BLaER1 treated with 17β-estradiol and CSF1 and Interleukin-3, amounts not matched to agents 10 nM and 100 nM (cell line): Measurements from ENCODE around the gene AOPEP.

Source experiments
- H3K27ac ChIP-seq, 11 experiments: shearing (Covaris generic); formaldehyde crosslinking; 2 replicates each; pipeline ENCODE4 v1.8.1; 2022
- H3K27me3 ChIP-seq, 11 experiments: shearing (Covaris generic); formaldehyde crosslinking; 2 replicates each; pipeline ENCODE4 v1.8.1; 2022
- H3K36me3 ChIP-seq, 11 experiments: shearing (Covaris generic); formaldehyde crosslinking; 2 replicates each; pipeline ENCODE4 v1.8.1; 2022
- H3K4me1 ChIP-seq, 10 experiments: shearing (Covaris generic); formaldehyde crosslinking; 2 replicates each; pipeline ENCODE4 v1.8.1; 2022
- H3K4me2 ChIP-seq, 11 experiments: shearing (Covaris generic); formaldehyde crosslinking; 2 replicates each; pipeline ENCODE4 v1.8.1; 2022
- H3K4me3 ChIP-seq, 10 experiments: shearing (Covaris generic); formaldehyde crosslinking; 2 replicates each; pipeline ENCODE4 v1.8.1; 2022
- H3K9ac ChIP-seq, 11 experiments: shearing (Covaris generic); formaldehyde crosslinking; 2 replicates each; pipeline ENCODE4 v1.8.1; 2022
- H3K9me3 ChIP-seq, 11 experiments: shearing (Covaris generic); formaldehyde crosslinking; replicated peaks in 1 of 11; 2 replicates each; pipeline ENCODE4 v1.8.1; 2022
- H4K20me1 ChIP-seq, 11 experiments: shearing (Covaris generic); formaldehyde crosslinking; 2 replicates each; pipeline ENCODE4 v1.8.1; 2022
- Cebpa-rat ChIP-seq, 11 experiments: shearing (Covaris generic); IDR thresholded peaks; 2 replicates each; pipeline ENCODE4 v1.8.1; 2022

Gene AOPEP

GRCh38 chr9:94799578-94800264 is 73.2 kb downstream of the AOPEP start:
- Histone ChIP-seq H3K9me3 (0 out of 22 replicates have a peak, but pooled peaks cover 0 to under 1% (median 0%) of the 10 kb centered on the region in 11 experiments), H3K27ac (no peak overlapping the region), H3K4me3 (no peak overlapping the region), H3K4me2 (no peak overlapping the region), H4K20me1 (no peaks in the 10 kb centered on the region), H3K36me3 (peaks cover 41 to 85% (median 66%) of the 10 kb centered on the region in 11 experiments), H3K4me1 (peaks cover 4 to 19% (median 10%) of the 10 kb centered on the region in 10 experiments; a peak in 18 of 20 replicates), H3K27me3 (no peaks in the 10 kb centered on the region), H3K9ac (no peak overlapping the region)
- TF ChIP-seq Cebpa-rat (IDR thresholded peaks at IDR 0.05) = no peak

- no peak overlapping the region for H3K9ac ChIP-seq
- no peaks in the 10 kb centered on the region for H3K27me3 ChIP-seq
- H3K4me3 ChIP-seq = no peak overlapping the region
- H3K27ac ChIP-seq = no peak overlapping the region
- no peak for TF ChIP-seq Cebpa-rat (IDR thresholded peaks at IDR 0.05)
- H3K4me1 ChIP-seq = peaks cover 0 to 13% (median 9%) of the 10 kb centered on the region in 10 experiments; a peak in 12 of 20 replicates
- H3K36me3 ChIP-seq = peaks cover 35 to 84% (median 63%) of the 10 kb centered on the region in 11 experiments
- no peak overlapping the region for H3K4me2 ChIP-seq
- no peaks in the 10 kb centered on the region for H3K9me3 ChIP-seq
- no peaks in the 10 kb centered on the region for H4K20me1 ChIP-seq
Measured at GRCh38 chr9:94800424-94801117, 74.1 kb downstream of the AOPEP start.

- Histone ChIP-seq H3K9me3 (no peaks in the 10 kb centered on the region), H3K4me3 (no peak overlapping the region), H3K4me2 (no peak overlapping the region), H3K9ac (no peak overlapping the region), H3K4me1 (peaks cover 0 to 8% (median 3%) of the 10 kb centered on the region in 10 experiments; a peak in 11 of 20 replicates), H3K27ac (no peak overlapping the region), H4K20me1 (no peaks in the 10 kb centered on the region), H3K36me3 (peaks cover 29 to 82% (median 57%) of the 10 kb centered on the region in 11 experiments), H3K27me3 (no peaks in the 10 kb centered on the region)
- TF ChIP-seq Cebpa-rat (IDR thresholded peaks at IDR 0.05) = no peak
Measured at GRCh38 chr9:94801234-94801633, 74.7 kb downstream of the AOPEP start.

- H3K4me3 ChIP-seq = no peak overlapping the region
- H3K4me1 ChIP-seq = peaks cover 0 to 4% (median 0%) of the 10 kb centered on the region in 10 experiments; a peak in 6 of 20 replicates
- H3K36me3 ChIP-seq = peaks cover 31 to 82% (median 58%) of the 10 kb centered on the region in 11 experiments
- H3K27me3 ChIP-seq = no peaks in the 10 kb centered on the region
- no peak overlapping the region for H3K27ac ChIP-seq
- no peak for TF ChIP-seq Cebpa-rat (IDR thresholded peaks at IDR 0.05)
- H3K9me3 ChIP-seq = no peaks in the 10 kb centered on the region
- no peak overlapping the region for H3K9ac ChIP-seq
- H4K20me1 ChIP-seq = no peaks in the 10 kb centered on the region
- H3K4me2 ChIP-seq = no peak overlapping the region
Measured at GRCh38 chr9:94801681-94802080, 75.2 kb downstream of the AOPEP start.

- Histone ChIP-seq H3K27me3 (no peaks in the 10 kb centered on the region), H3K4me3 (no peak overlapping the region), H4K20me1 (no peaks in the 10 kb centered on the region), H3K4me1 (no peaks in the 10 kb centered on the region; a peak in 1 of 20 replicates), H3K36me3 (peaks cover 36 to 87% (median 60%) of the 10 kb centered on the region in 11 experiments), H3K9ac (no peak overlapping the region), H3K27ac (no peak overlapping the region), H3K9me3 (no peaks in the 10 kb centered on the region), H3K4me2 (no peak overlapping the region)
- no peak for TF ChIP-seq Cebpa-rat (IDR thresholded peaks at IDR 0.05)
Measured at GRCh38 chr9:94802251-94802650, 75.8 kb downstream of the AOPEP start.

- Histone ChIP-seq H3K36me3 (peaks cover 42 to 89% (median 64%) of the 10 kb centered on the region in 11 experiments), H3K9ac (no peak overlapping the region), H3K4me1 (no peaks in the 10 kb centered on the region; a peak in 1 of 20 replicates), H3K9me3 (no peaks in the 10 kb centered on the region), H3K4me3 (no peak overlapping the region), H3K27me3 (no peaks in the 10 kb centered on the region), H4K20me1 (no peaks in the 10 kb centered on the region), H3K27ac (no peak overlapping the region), H3K4me2 (no peak overlapping the region)
- TF ChIP-seq Cebpa-rat (IDR thresholded peaks at IDR 0.05) = no peak
Measured at GRCh38 chr9:94802793-94803192, 76.3 kb downstream of the AOPEP start.

- Histone ChIP-seq H3K4me2 (no peak overlapping the region), H3K27me3 (no peaks in the 10 kb centered on the region), H3K4me3 (no peak overlapping the region), H3K27ac (no peak overlapping the region), H3K36me3 (peaks cover 42 to 87% (median 65%) of the 10 kb centered on the region in 11 experiments), H3K4me1 (no peaks in the 10 kb centered on the region; a peak in 1 of 20 replicates), H4K20me1 (no peaks in the 10 kb centered on the region), H3K9ac (no peak overlapping the region), H3K9me3 (no peaks in the 10 kb centered on the region)
- no peak for TF ChIP-seq Cebpa-rat (IDR thresholded peaks at IDR 0.05)
Measured at GRCh38 chr9:94804316-94804715, 77.8 kb downstream of the AOPEP start.

GRCh38 chr9:94805051-94805489 is 78.6 kb downstream of the AOPEP start:
- H3K36me3 ChIP-seq = peaks cover 49 to 89% (median 68%) of the 10 kb centered on the region in 11 experiments
- H3K27ac ChIP-seq = no peak overlapping the region
- H3K4me1 ChIP-seq = no peaks in the 10 kb centered on the region; a peak in 1 of 20 replicates
- no peak overlapping the region for H3K4me2 ChIP-seq
- no peak overlapping the region for H3K9ac ChIP-seq
- no peaks in the 10 kb centered on the region for H3K9me3 ChIP-seq
- H4K20me1 ChIP-seq = no peaks in the 10 kb centered on the region
- H3K4me3 ChIP-seq = no peak overlapping the region
- no peaks in the 10 kb centered on the region for H3K27me3 ChIP-seq
- no peak for TF ChIP-seq Cebpa-rat (IDR thresholded peaks at IDR 0.05)

- H3K4me3 ChIP-seq = no peak overlapping the region
- H3K4me2 ChIP-seq = no peak overlapping the region
Measured at GRCh38 chr9:94805585-94805984, 79.1 kb downstream of the AOPEP start.

More at GRCh38 chr9:94805585-94805984, 79.1 kb downstream of the AOPEP start:
- no peaks in the 10 kb centered on the region for H4K20me1 ChIP-seq
- no peak overlapping the region for H3K9ac ChIP-seq
- TF ChIP-seq Cebpa-rat (IDR thresholded peaks at IDR 0.05) = peak in 1 of 11 experiments; percentile 13; a peak in 2 of 22 replicates
- H3K9me3 ChIP-seq = no peaks in the 10 kb centered on the region
- no peak overlapping the region for H3K27ac ChIP-seq
- H3K27me3 ChIP-seq = no peaks in the 10 kb centered on the region
- peaks cover 50 to 89% (median 70%) of the 10 kb centered on the region in 11 experiments for H3K36me3 ChIP-seq
- H3K4me1 ChIP-seq = no peaks in the 10 kb centered on the region; a peak in 1 of 20 replicates
